Fibroblast of skin of right biceps (primary cell): ENCODE data around the gene MGAT4B.

Experiments used
- DNase-seq: peaks from one replicate; pipeline ENCODE4 v3.0.0-alpha.2; 2013

MGAT4B gene

DNA sequence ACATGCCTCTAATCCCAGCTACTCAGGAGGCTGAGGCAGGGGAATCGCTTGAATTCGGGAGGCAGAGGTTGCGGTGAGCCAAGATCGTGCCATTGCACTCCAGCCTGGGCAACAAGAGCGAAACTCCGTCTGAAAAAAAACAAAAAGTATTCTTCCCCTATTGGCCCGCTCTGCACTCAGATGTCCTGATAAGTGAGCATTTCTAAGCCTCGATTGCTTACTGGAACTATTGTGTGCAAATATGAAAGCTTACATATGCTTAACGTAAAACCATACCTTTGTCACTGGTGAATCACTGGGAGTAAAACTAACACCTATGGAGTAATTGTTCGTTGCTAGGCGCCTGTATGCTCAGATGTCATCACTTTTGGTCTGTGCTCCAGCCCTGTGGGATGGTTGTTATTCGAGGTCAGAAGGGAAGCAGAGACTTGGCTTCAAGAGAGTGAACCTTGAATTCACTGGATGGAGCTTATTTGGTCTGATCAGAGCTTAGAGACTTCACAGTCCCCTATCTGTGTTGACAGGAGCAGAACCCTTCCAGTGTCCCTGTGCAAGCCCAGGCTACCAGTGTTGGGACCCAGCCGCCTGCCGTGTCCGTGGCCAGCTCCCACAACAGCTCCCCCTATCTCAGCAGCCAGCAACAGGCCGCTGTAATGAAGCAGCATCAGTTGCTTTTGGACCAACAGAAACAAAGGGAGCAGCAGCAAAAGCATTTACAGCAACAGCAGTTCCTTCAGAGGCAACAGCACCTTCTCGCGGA, 38.2 kb downstream of the MGAT4B start:
- DNase-seq = no peak

DNA sequence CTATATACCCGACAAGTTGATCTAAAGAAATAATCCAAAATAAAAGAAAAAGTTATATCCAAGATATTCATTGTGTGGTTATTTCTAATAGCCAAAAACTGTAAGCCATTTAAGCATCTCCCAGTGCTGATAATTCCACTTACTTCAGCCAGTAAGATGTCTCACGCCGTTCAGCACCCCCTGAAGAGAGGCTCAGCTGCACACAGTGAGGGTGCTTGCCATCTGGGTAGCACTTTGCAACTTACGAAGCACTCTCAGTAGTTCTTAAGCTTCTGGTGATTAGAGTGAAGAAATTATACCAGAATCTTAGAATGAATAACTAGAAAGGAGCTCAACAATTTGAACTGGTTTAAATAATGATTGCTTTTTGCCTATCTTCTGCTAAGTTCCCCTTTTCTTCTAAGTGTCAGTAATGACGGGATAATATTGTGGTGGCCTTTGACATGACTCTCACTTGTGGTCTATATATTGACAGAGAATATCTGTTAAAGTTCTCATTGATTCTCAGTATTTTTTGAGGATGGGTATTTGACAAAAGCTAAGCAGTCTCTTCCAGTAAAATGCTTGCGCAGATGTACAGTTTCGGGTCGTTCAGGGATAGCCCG, 39.1 kb downstream of the MGAT4B start:
- no peak for DNase-seq

DNA sequence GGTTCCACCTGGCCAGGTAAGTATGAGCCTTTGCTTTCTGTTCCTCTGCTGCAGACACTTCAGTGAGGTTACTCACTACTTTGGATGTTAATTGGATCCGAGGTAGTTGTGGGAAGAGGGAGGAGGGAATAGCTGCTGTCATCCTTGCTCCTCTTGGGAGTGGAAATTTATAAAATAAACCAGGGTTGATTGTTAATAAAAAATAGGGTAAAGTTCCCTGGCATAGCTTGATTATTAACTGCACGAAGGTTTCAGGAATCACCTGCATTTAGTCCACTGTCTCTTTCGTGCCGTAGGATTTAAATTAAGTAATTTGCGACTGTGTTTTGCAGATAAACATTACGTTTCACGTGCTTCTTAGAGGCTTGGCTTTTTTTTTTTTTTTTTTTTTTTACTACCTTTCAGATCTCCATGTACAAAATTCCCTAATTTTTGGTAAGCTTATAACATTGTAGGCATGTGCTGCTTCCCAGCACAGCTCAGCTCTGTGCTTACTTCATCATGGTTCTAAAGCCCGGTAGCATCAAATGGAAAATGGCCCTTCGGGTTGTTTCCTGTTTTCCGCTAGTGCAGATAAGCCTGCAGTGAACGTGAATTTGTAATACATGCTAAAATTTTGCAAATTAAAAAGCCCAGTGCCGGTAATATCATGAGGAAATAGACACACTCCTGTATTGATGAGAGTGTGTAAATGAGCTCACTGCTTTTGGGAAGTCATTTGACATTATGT, 39.8 kb downstream of the MGAT4B start:
- DNase-seq = no peak

GRCh38 chr5:179766021-179766725, 40.5 kb downstream of the MGAT4B start:
- DNase-seq = peak; percentile 53

- DNase-seq = peak; percentile 84
Observed at GRCh38 chr5:179765400-179765799, 41.3 kb downstream of the MGAT4B start.

DNA sequence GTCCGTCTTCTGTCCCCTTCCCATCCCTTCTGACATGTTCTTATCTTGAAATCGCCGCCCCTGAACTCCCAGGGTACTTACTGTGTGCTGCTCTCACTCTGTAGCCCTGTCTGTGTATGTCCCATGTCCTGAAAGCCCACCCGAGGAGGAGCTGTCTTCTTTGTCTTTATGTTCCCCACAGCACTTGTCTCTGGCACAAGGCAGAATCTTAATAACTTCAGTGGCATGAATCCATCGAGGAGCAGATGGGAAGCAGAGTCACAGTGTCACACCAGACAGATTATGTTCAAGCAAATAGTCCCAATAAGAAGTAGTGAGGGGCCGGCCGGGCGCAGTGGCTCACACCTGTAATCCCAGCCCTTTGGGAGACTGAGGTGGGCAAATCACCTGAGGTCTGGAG, 42.6 kb downstream of the MGAT4B start:
- DNase-seq = no peak

DNA sequence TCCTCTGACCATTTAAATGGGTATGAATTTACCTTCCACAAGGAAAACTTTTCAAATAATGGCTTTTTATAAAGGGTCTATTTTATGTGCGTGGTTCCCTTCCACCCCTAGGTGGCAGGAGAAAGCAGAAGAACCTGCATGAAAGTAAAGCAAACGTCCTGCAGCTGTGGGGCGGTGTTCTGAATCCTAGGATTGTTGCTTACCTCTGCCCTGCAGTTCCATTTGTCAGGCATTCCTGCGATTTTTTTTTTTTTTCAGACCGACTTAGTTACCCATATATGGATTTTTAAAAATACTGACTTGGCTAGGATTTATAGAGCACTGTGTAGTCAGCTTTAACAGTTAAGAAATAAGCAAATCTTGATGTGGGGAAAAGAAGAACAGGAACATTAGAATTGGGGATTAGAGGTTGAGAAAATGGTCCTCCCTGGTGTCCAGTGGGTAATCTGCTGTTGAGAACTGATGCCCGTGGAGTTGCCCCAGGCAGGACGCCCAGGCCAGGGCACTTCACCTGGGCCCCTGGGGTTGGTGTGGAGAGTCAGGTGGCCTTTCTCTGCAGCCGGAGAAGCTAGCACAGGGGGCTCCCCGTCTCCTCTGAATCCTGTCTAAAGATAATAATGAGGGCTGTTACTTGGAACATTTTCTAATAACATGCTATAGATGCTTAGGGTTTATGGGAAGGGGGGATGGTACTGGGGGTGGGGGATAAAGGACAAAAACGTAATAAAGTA, 43.3 kb downstream of the MGAT4B start:
- DNase-seq = peak; percentile 85

- DNase-seq = peak; percentile 48
Observed at GRCh38 chr5:179762781-179763176, 43.9 kb downstream of the MGAT4B start.

DNA sequence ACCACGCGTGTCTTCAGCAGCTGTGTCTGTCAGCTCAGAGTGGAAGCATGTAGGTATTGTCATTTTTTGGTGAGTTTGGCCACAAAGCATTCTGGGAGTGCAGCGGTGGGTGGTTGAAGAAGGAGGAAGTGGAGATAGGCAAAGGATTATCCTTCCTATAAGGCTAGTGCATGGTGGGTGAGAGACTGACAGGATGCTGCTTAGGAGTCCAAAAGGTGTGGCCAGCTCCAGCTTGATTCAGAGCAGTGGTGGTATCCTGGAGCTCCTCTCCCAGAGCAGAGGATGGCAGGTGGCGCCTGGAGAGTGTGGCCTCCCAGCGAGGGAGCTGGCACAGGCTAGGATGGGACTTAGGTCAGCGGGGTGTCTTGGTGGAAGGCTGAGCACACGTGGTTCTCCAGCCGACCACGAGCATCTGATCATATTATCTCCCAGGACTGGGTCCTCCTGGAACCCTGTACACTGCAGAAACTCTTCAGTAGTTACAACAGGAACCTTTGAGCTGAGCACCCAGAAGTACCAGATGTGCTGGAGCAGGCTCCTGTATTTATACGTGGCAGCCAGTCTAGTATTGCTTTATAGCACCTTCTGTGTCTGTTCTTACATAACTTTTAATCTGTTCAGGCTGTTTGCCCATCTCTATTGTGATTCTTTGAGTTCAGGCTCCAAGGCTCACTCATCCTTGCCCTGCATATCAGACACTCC, 44.4 kb downstream of the MGAT4B start:
- DNase-seq = peak; percentile 37

- DNase-seq = no peak
Observed at GRCh38 chr5:179759581-179760551, 46.8 kb downstream of the MGAT4B start.

DNA sequence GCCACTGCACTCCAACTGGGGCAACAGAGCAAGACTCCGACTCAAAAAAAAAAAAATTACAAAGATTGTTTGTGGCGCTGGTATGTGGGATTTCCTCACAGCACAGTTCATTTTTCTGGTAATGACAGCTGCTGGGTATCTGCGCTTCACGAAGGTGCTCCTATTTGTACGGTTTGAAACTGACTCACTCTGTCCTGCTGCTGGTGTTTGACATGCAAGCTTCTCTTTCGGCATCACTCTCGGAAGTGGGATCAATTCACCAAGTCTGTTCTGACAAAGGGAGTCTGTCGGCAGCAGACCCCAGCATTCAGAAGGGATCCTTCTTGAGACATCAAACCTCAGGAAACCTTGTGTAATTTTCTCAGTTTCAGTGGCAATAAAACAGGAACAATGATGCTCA, 47.7 kb downstream of the MGAT4B start:
- no peak for DNase-seq

DNA sequence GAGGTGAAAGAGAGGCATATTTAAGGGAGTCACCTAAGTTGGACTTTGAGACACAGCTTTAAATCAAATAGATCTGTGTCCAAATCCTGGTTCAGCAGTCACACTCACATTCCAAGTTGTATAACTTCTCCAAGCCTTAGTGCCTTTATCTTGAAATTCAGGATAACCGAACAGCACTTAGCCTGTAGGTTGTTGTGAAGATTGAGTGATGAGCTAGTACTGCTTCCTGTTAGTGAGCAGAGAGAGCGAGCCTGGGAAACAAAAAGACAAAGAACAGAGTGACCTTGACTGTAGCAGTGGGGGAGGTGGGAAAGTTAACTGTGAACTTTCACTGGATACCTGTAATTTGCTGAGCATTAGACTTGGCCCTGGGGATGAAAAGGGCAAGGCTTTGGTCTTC, 51.6 kb downstream of the MGAT4B start:
- DNase-seq = no peak

DNA sequence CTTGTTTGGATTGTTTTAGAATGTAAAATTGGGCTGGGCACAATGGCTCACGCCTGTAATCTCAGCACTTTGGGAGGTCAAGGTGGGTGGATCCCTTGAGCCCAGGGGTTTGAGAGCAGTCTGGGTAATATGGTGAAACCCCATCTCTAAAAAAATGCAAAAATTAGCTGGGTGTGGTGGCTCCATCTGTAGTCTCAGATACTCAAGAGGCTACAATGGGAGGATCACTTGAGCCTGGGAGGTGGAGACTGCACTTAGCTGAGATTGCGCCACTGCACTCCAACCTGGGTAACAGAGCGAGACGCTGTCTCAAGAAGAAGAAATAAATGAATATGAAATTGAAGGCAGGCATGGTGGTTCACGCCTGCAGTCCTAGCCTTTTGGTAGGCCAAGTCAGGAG, 52.7 kb downstream of the MGAT4B start:
- no peak for DNase-seq

GRCh38 chr5:179749857-179750508, 56.7 kb downstream of the MGAT4B start:
- no peak for DNase-seq

DNA sequence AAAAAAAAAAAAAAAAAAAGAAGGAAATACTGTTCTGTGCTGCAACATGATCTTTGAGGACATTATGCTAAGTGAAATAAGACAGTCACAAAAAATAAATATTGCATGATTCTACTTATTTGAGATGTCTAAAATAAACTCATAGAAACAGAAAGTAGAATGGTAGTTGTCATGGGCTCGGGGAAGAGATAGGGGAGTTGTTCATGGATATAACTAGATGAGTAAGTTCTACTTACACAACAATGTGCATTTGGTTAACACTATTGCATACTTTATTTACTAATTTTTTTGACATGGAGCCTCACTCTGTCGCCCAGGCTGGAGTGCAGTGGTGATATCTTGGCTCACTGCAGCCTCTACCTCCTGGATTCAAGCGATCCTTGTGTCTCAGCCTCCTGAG, 58.9 kb downstream of the MGAT4B start:
- no peak for DNase-seq
